Stimulated activated naive B cell treated with anti-CD40 and anti-IgM and Interleukin-4, amounts not matched to agents 10 μg/mL and 1 μg/mL and 100 μg/mL, for 72 hours (primary cell): ENCODE data around the gene HKDC1.
A peak's percentile ranks its signal among the peaks of the same experiment; 100 is the strongest.
"Not testable (repeated sequence)": the region's sequence is repeated elsewhere in the genome, so short reads cannot be mapped to it uniquely, and the experiment has no call there.

Source experiments
- ATAC-seq, 2 donors: fragments of 150-1000 bp; cut with Tn5 transposase; replicated peaks; 2 replicates each; pipeline ENCODE4 v1.10.0; 2021; ENCODE audit warnings: moderate library complexity in 1 of 2
- DNase-seq: peaks from one replicate; pipeline ENCODE4 v3.0.0; 2021
- H3K27ac Mint-ChIP-seq: one replicate; pipeline ENCODE4 v1.8.0; 2022; ENCODE audit warnings: mild to moderate bottlenecking, mixed read lengths
- H3K27me3 Mint-ChIP-seq, 2 donors: one replicate each; pipeline ENCODE4 v1.8.0; 2022; ENCODE audit warnings: mixed read lengths in 2 of 2
- H3K36me3 Mint-ChIP-seq, 2 donors: one replicate each; pipeline ENCODE4 v1.8.0; 2022; ENCODE audit warnings: mixed read lengths in 2 of 2, mild to moderate bottlenecking in 1 of 2
- H3K4me1 Mint-ChIP-seq, 2 donors: one replicate each; pipeline ENCODE4 v1.8.0; 2022; ENCODE audit warnings: mixed read lengths in 2 of 2, mild to moderate bottlenecking in 1 of 2
- H3K4me3 Mint-ChIP-seq, 2 donors: one replicate each; pipeline ENCODE4 v1.8.0; 2022; ENCODE audit warnings: mild to moderate bottlenecking in 2 of 2, mixed read lengths in 2 of 2, moderate library complexity in 1 of 2
- H3K9me3 Mint-ChIP-seq, 2 donors: one replicate each; pipeline ENCODE4 v1.8.0; 2022; ENCODE audit warnings: mixed read lengths in 2 of 2, mild to moderate bottlenecking in 1 of 2

HKDC1 gene

DNA sequence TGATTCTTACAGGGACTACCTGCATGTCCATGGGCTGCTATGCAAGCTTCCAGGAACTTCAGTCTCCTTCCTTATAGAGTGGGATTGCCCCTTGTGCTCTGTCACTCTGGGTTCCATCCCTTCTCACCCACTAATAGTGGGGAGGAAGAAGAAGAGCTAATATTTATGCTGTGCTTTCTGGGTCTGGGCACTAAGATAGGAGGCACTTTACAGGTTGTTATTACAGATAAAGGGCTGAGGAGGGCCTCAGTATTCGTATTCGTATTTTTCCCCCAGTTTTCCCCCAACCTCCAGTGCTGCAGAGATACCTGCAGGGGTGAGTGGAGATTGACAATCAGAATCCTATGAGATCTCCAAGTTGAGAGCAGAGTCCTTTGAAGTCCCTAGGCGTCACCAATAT is 72.3 kb downstream of the HKDC1 start:
- no peak overlapping the region for H3K27ac Mint-ChIP-seq
- H3K9me3 Mint-ChIP-seq: no peaks in the 10 kb centered on the region
- no peaks in the 10 kb centered on the region for H3K4me1 Mint-ChIP-seq
- DNase-seq (no peak), ATAC-seq (no peak)
- peaks cover 7 to 15% of the 10 kb centered on the region in 2 donors for H3K27me3 Mint-ChIP-seq
- no peaks in the 10 kb centered on the region for H3K36me3 Mint-ChIP-seq
- no peak overlapping the region for H3K4me3 Mint-ChIP-seq

DNA sequence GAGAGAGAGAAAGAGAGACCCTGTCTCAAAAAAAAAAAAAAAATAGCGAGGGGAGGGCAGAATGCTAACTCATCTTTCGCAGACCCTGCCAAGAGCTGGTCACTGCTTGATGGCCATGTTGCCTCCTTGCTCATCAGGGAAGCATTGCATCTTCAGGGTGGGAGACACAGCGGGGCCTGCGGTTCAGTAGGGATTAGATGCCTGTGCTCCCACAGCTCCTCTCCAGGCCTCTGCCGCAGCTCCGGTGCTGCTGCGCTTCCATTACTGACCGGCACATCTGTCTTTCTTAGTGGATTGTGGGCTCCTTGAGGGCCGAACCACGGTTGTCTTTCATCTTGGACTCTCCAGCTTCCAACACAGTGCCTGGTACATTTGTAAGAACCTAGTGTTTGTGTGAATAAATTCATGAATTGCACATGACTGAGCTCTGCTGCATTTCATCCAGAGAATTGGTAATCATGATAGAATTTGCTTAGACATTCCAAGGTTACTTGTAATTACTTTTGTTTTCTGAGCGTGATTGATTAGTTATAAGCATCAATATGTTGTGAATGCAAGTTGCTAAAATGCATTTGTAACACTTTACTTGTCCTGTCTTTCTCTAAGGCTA is 75.0 kb downstream of the HKDC1 start:
- H3K4me1 Mint-ChIP-seq: no peaks in the 10 kb centered on the region
- peaks cover 7 to 11% of the 10 kb centered on the region in 2 donors for H3K27me3 Mint-ChIP-seq
- no peak overlapping the region for H3K27ac Mint-ChIP-seq
- ATAC-seq: no peak
- DNase-seq: no peak
- H3K9me3 Mint-ChIP-seq: no peaks in the 10 kb centered on the region
- H3K4me3 Mint-ChIP-seq: no peak overlapping the region
- H3K36me3 Mint-ChIP-seq: no peaks in the 10 kb centered on the region

- Mint-ChIP-seq H3K4me1 (no peaks in the 10 kb centered on the region), H3K4me3 (no peak overlapping the region), H3K9me3 (no peaks in the 10 kb centered on the region), H3K36me3 (no peaks in the 10 kb centered on the region), H3K27ac (no peak overlapping the region), H3K27me3 (peaks cover 0 to 5% of the 10 kb centered on the region in 2 donors)
- ATAC-seq (peak in 1 of 2 donors; percentile 34), DNase-seq (no peak)
Measured at GRCh38 chr10:69303632-69304051, 83.5 kb downstream of the HKDC1 start.

- no peak overlapping the region for H3K4me3 Mint-ChIP-seq
- DNase-seq (no peak), ATAC-seq (no peak)
- H3K4me1 Mint-ChIP-seq: no peaks in the 10 kb centered on the region
- peaks cover 0 to 5% of the 10 kb centered on the region in 2 donors for H3K27me3 Mint-ChIP-seq
- no peaks in the 10 kb centered on the region for H3K36me3 Mint-ChIP-seq
- H3K27ac Mint-ChIP-seq: no peak overlapping the region
- no peaks in the 10 kb centered on the region for H3K9me3 Mint-ChIP-seq
Measured at GRCh38 chr10:69306421-69306820, 86.3 kb downstream of the HKDC1 start.

DNA sequence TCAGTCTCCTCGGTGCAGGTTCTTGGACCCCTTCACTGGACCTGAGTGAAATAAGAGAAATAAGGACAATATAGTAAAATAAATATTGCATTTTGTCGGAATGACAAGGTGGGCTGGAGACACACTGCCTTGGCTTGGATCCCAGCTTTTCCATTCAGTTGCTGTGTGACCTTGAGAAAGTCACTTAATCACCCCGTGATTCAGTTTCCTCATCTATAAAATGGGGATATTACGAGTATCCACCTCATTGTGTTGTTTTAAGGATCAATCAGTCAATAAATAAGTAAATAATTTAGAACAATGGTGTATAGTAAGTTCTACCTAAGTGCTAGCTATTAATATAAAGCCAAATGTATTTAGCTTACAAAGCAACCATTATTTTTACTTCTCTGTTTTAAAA is 87.3 kb downstream of the HKDC1 start:
- H3K4me1 Mint-ChIP-seq: no peaks in the 10 kb centered on the region
- no peak overlapping the region for H3K27ac Mint-ChIP-seq
- no peaks in the 10 kb centered on the region for H3K36me3 Mint-ChIP-seq
- no peak for ATAC-seq
- H3K4me3 Mint-ChIP-seq: no peak overlapping the region
- peaks cover 0 to 5% of the 10 kb centered on the region in 2 donors for H3K27me3 Mint-ChIP-seq
- no peaks in the 10 kb centered on the region for H3K9me3 Mint-ChIP-seq
- no peak for DNase-seq

GRCh38 chr10:69308304-69308703 is 88.2 kb downstream of the HKDC1 start:
- DNase-seq, H3K9me3 Mint-ChIP-seq, H3K4me1 Mint-ChIP-seq, H3K27me3 Mint-ChIP-seq, H3K27ac Mint-ChIP-seq, ATAC-seq, H3K36me3 Mint-ChIP-seq, H3K4me3 Mint-ChIP-seq: not testable (repeated sequence)

DNA sequence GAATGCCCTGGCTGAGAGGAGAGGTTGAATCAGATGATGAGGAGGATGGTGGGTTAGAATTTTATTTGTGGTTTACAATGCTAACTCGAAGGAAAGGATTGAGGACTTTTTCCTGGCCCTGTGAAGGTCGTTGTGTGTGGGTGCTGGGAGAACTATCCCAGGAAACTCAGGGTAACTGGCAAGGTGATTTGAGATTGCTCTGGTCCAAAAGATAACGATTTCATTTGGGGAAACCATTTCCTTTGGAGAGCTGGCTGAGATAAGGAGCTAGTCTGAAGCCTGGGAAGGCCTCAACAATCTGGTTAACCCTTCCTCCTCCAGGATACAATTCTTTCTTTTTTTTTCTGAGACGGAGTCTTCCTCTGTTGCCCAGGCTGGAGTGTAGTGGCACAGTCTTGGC is 91.2 kb downstream of the HKDC1 start:
- H3K4me3 Mint-ChIP-seq: no peak overlapping the region
- no peaks in the 10 kb centered on the region for H3K36me3 Mint-ChIP-seq
- H3K9me3 Mint-ChIP-seq: no peaks in the 10 kb centered on the region
- ATAC-seq (no peak), DNase-seq (no peak)
- no peaks in the 10 kb centered on the region for H3K4me1 Mint-ChIP-seq
- no peak overlapping the region for H3K27ac Mint-ChIP-seq
- no peaks in the 10 kb centered on the region for H3K27me3 Mint-ChIP-seq

DNA sequence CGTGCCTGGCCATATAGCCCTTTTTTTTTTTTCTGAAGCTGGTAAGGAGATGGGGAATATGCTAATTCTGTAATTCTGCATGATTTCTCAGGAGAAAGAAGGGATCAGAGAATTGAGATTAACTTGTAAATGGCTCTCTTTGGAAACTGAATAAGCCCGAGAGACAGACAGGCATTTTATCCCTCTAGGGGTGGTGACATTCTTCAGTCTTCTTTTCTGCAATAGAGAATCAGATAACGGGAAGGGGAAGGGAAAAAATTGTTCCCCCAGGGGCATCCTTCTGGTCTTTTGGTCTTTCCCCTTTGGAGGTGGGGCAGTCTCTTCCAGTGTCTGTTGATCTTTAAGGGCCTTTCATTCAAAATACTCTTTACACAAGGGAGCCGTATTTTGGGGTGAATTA is 92.4 kb downstream of the HKDC1 start:
- Mint-ChIP-seq H3K9me3 (no peaks in the 10 kb centered on the region), H3K4me1 (peaks cover 1 to 3% of the 10 kb centered on the region in 2 donors), H3K27ac (no peak overlapping the region), H3K36me3 (no peaks in the 10 kb centered on the region), H3K27me3 (no peaks in the 10 kb centered on the region), H3K4me3 (no peak overlapping the region)
- no peak for ATAC-seq
- DNase-seq: no peak

- no peaks in the 10 kb centered on the region for H3K36me3 Mint-ChIP-seq
- no peak overlapping the region for H3K27ac Mint-ChIP-seq
- ATAC-seq: no peak
- DNase-seq: no peak
- H3K4me1 Mint-ChIP-seq: peaks cover 7 to 21% of the 10 kb centered on the region in 2 donors
- no peaks in the 10 kb centered on the region for H3K27me3 Mint-ChIP-seq
- no peak overlapping the region for H3K4me3 Mint-ChIP-seq
- H3K9me3 Mint-ChIP-seq: no peaks in the 10 kb centered on the region
Measured at GRCh38 chr10:69315100-69315542, 95.0 kb downstream of the HKDC1 start.

GRCh38 chr10:69315610-69316312 is 95.6 kb downstream of the HKDC1 start:
- H3K4me1 Mint-ChIP-seq: peaks cover 10 to 27% of the 10 kb centered on the region in 2 donors
- no peaks in the 10 kb centered on the region for H3K9me3 Mint-ChIP-seq
- no peaks in the 10 kb centered on the region for H3K36me3 Mint-ChIP-seq
- H3K4me3 Mint-ChIP-seq: no peak overlapping the region
- no peak overlapping the region for H3K27ac Mint-ChIP-seq
- no peak for DNase-seq
- ATAC-seq: no peak
- no peaks in the 10 kb centered on the region for H3K27me3 Mint-ChIP-seq

GRCh38 chr10:69316313-69317059 is 96.4 kb downstream of the HKDC1 start:
- Mint-ChIP-seq H3K27ac (no peak overlapping the region), H3K27me3 (no peaks in the 10 kb centered on the region), H3K9me3 (no peaks in the 10 kb centered on the region), H3K36me3 (no peaks in the 10 kb centered on the region), H3K4me3 (no peak overlapping the region), H3K4me1 (peaks cover 10 to 34% of the 10 kb centered on the region in 2 donors)
- ATAC-seq (no peak), DNase-seq (no peak)
